HG03045 (cell line): ENCODE results near the gene DMD.
"Not testable (repeated sequence)": the region's sequence is repeated elsewhere in the genome, so short reads cannot be mapped to it uniquely, and the experiment has no call there.

Experiments
- ATAC-seq: cut with Tn5 transposase; IDR thresholded peaks from one replicate; pipeline ENCODE4 v1.9.1; 2021; ENCODE audit warnings: mild to moderate bottlenecking, moderate library complexity; ENCODE audit not compliant: unreplicated experiment

DMD gene

DNA sequence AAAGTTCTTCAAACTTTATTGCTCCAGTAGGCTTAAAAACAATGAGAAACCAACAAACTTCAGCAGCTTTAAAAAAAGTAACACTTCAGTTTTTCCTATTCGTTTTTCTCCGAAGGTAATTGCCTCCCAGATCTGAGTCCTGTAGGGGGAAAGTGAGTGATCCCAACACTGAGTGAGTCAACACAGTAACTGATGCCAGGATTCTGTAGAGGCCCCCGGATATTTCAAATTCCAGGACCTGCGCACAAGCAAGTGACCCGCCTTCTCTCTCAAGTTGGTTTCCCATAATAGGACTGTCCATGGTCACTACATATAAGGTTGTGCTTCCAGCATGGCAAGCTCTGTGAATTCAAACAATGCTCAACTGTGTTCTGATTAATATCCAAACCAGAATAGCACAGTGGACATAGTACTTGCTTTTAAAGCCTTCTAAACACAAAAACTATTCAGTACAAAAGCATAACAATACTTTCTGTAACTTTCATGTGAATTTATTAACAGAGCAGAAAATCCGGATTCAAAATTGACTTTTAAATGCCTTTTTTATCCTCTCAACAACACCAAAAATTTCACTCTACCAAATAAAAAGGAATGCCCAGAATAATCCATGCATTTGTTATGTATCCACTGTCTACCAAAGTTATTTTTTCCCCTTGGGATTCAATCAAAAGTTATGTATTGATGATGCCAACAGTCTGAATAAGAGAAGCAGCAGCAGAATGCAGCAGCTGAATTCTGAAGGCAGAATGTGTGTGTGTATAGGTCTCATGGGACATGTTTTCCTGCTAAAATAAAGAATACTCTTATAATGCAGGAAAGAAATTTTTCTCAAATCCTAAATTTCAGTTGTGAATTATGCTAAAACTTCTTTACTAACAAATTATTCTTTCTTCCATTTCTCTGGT is at the start of gene DMD:
TSS of gene DMD (minus strand) at position 194 of the 905 bp plus-strand sequence. CDS start 237 bp downstream, outside the sequence.
- no peak for ATAC-seq

DNA sequence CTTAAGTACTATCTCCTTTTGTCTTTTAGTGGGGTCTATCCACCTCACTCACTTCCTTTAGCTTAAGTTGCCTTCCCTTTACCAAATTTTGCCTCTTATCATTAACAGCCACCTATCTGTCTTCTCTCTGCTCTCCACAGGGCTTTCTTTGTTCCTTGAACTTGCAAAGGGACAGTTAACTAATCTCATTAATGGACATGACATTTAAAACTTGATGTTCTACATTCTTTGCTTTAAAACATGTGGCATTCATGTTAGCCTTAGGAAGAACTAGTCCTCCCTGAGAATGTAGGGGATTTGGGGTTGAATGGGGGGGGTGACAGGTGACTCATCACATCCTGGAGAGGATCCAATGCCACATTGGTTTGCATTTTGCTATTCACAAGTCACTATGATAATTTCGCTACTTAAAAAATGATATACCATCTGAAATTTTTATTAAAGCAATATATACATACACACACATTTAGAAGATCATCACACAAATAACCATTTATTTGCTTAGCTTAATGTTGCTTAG is 41.0 kb upstream of the DMD start:
- ATAC-seq = no peak

DNA sequence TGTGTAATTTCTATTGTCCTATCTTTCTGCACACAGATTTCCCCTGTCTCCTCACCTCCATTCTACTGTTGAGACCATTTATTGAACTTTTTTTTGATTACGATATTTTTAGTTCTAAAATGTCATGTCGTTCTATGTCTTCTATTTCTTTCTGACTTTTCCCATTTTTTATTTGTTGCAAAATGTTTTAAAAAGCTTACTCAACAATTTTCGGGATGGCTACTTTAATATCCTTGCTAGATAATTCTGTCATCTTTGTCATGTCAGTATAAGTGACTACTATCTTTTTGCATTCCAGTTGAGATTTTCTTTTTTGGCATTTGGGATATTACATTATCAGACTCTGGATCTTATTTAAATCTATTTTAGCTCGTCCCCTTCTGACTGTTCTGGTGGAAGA is 7.5 kb upstream of the DMD start:
- ATAC-seq = no peak

DNA sequence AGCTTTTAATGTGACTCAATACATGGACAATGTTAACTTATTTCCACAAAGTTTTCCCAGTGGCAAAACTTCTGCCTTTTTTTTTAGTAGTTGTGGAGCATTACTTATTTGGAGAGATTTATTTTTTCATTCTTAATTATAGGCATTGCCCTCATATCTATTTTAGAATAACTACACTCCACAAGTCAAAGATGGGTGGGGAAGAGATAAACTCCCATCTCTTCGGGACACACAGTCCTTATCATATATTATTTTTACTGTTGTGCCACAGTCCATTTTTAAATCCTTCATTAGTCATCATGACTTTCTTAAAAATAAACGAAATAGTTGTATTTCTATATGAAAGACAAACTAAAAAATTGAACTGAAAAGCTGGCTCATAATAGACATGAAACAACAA is 1.2 kb downstream of the DMD start:
- ATAC-seq = no peak

DNA sequence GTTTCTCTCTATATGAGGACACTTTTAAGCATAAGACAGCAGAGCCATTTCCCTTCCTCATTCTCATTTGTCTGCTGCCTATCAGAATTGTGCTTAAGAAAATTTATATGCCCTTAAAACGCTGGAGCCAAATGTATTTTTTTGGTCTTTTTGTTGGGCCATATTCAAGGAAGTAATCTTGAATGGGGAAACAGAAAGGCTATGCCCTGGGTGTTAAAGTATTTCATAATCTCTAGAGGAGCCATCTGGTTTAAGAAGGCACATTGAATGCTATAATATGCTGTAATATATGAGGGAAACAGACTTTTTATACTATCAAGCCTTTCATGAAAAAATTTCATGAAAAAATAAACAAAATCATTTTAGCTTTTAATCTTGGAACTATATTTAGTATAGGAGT is 4.3 kb downstream of the DMD start:
- no peak for ATAC-seq

DNA sequence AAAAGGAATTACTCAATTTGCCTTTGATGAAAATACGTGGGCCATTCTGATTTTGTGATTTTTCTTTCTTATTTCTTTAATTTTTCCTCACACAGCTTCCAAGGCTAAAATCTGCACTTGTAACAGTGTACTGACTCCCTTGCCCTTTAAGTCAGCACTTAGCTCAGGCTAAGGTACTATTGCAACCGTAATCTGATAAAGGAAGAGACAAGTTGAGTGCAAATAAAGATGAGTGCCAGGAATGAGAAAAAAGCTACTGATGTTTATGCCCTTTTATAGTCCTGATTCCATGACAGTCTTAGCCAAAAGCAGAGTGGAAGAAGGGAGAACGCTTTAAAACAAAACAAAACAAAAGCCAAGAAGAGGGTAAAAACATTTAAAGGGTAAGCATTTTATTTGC is 6.0 kb downstream of the DMD start:
- ATAC-seq = no peak

DNA sequence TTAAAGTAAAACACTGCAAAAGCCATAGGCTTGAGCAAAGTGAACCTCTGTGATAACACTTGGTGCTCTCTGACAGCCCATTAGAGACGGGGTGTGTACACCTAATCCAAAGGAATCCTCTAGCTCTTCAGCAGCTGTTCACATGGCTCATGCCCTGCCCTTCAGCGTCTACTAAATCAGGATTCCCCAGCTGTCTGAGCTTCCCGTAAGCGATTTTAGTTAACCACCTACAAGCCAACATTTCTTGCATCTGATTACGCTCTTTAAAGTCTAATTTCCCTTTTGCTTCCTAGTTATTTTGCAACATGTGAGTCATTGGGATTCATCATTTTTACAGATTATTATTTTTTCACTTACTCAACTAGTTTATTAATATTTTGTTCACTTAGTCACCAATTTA is 6.5 kb downstream of the DMD start:
- ATAC-seq = no peak

DNA sequence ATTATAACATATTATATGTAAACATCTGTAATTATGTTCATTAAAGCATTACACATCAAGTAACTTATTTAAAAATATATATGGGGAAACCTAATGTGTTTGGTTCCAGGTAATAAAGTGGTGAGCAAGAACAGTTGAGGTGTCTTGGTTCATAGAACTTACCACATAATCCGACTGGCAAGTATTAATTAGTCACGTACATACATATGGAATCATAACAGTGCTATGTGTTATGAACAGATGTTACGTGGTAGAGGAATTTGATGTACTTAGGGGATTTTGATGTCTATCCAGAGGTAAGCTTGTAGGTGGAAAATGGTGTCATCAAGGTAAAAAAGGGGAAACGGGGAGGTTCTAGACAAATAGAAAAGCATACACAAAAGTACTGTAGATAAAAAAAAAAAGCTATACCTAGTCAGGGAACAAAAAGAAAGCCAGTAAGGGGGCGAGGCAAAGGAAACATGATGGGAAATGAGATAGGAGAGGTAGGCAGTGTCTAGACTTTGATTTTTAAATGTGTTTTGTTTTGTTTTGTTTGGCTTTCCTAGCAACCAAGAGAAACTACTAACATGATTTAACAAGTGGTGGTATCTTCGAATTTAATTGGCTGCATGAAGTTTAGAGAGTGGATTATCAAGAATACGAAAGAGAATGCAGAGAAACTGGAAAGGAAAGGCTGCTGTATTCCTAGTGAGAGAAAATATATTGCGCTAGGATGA is 12.6 kb downstream of the DMD start:
- ATAC-seq = no peak

DNA sequence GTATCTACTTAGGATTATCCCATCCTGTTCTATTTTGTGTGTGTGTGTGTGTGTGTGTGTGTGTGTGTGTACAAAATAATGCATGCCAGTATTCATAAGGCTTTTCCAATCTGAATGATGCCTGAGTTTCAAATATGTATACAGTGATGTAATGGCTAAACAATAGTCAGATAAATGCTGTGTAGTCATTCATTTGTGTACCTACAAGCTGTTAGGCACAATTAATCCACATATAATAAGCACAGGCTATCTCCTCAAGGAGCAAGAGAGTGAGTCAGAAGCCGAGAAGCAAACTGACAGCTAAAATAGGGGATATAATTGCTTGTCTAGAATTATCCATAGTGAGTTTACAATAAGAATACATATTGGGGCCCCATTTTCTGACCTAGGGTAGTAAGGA is 15.7 kb downstream of the DMD start:
- ATAC-seq = no peak

DNA sequence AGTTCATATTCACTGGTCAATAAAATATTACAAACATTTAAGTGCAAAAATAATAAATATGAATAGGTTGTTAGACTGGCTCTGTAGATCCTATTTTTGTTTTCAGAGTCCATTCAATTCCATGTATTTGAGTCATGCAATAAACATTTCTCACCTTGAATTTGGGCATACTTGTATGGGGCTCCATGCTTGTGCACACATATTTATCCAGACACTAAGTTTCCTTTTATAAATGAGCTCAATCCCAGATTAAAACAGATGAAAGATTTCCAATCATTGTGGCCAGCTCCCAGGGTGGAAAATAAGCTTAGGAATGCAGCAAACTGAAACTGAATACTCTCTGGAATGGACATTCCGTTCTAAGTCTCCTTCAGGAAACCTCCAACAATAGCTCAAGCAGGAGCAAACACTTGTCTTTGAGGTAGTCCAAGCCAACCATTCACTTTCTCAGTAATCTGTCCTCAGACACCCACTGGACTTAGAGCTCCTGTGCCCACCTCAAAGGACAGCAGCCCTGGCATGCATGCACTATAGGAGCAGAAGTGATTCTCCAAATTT is 16.4 kb downstream of the DMD start:
- ATAC-seq = no peak

DNA sequence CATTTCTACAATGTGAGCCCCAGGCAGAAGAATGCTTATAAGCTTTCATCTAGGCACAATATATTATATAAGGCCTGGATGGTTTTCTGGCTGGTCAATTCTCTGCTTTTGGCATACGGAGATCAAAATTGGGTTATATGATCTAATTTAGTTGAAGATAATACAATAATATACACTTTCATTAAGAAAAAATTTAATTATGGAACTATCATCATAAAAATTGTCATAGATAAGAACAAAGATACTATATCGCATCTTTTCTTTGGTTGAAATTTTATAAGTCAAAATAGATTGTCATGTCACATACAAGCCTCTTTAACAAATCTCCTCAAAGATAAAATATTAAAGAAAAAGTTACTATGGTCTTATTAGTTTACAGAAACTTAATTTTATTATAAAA is 17.1 kb downstream of the DMD start:
- ATAC-seq = no peak

DNA sequence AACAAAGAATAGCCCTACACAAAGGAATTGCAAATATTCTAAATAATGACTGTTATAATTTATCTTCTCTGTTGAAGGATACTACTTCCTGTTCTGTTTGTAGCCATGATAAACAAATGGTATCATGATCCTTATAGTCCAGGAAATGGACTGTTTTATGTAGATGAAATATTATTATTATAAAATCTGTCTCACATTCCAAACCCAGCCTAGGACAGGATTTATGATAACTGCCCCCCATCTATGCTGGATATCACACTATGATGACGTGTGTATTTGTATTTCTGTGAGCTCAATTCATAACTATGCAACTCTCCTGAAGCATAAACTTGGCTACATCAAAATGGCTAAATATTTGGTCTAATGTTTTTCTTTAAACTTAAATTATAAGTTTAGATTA is 21.3 kb downstream of the DMD start:
- ATAC-seq = no peak

DNA sequence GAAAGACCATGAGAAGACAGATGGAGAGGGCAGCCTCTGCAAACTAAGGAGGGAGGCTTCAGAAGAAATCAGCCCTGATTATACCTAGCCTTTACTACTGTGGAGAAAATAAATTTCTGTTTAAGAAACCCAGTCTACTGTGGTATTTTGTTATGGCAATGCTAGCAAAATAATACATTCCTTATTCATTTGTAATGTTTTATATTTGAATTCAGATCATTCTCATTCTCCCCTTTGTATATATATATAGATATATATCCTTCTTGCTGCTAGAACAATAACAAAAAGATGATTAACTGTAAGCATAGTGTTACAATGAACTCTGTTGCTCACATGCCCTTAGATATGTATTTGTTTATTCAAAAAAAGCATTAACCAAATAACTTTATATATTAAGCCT is 22.5 kb downstream of the DMD start:
- ATAC-seq = no peak

DNA sequence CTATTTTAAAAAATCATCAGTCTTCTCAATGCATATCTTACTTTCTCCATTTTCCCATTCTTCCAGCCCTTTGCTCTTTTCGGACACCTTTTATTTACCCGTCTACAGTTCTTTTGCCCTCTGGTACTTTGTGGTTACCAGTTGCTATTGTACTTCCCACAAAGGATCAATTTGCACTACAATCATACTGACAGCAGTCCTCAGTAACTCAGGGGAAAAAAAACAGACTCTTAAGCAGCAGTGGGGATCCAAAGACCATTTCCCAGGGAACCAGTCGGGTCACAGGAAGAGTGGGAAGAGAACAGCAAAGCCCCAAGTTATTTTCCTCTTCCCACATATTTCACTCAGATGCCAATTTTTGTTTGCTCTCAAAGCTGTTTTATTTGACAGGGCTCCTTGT is 23.1 kb downstream of the DMD start:
- no peak for ATAC-seq

DNA sequence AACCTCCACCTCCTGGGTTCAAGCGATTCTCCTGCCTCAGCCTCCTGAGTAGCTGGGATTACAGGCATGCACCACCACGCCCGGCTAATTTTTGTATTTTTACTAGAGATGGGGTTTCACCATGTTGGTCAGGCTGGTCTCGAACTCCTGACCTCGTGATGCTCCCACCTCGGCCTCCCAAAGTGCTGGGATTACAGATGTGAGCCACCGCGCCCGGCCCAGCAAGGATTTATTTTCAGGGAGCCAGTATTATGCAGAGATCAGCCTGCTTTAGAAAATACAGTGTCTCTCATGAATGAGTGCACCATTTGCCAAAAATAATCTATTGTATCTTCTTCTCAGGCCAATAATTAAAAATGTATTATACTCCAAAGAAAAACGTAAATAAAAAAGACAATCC is 26.5 kb downstream of the DMD start:
- not testable (repeated sequence) for ATAC-seq

DNA sequence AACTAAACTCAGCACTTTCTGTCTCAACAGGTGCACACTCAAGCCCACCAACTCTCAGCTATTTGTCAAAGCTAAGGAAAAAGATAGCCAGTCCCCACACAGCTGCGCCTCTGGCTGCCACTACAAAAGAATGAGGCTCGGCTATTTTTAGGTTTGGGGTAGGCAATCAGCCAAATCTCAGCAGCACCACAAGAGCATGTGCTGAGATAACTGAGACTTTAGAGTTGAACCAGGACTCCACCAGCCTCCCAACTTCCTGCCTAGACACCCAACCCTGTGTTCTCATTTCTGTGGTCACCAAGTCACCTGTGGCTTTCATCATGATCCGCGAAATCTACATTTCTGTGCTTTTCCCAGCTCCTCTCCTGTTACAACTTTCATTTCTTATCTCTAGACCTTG is 28.0 kb downstream of the DMD start:
- no peak for ATAC-seq

DNA sequence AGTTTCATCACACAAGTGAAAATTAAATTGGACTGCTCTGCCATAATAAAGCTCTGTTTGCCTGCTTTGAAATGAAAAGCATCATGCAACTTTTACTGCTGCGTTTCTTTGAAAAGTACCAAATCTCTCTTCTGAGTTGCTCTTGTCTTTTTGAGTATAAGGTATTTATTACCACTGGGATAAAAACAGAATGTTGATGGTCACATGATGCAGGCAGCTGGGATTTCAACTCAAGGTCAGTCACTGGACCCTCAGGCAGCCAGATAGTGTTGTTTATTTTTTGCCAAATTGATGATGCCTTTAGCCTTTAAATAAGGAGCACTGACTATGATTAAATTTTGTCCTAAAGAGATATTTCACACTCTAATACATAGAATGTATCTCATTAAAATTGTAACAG is 32.7 kb downstream of the DMD start:
- ATAC-seq = no peak

DNA sequence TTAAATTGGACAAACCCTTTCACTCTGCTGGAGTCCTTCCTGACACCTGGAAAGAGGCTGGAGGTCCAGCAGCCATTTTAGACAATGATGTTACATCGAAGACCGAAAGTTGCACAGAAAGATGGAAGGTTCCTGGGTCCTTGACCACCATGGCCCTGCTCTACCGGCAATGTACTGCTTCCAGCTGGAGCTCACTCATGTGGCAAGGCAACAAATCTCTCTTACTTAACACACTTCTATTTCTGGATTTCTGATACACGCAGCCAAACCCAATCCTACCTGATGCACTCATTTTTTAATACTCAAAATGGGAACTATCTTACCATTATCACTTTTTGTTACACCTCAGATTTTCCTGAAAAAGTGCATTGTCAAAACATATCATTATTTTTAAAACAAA is 33.1 kb downstream of the DMD start:
- ATAC-seq = no peak

DNA sequence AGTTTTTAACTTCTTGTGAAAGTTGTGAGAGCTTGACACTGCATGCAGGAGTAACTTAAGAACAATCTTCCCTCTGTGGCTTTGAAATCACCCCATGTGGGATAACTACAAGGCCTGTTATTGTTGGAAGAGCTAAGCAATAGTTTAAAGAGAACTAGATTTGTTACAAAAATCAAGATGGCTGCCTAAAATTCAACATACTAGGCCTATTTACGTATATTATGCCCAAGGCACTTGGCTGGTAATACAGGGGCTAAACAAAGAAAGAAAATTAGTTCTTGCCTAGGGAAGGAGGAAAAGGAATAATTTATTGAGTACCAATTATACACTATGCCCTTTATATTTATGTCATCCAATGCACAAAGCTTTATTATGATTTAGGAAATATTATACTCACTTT is 36.1 kb downstream of the DMD start:
- ATAC-seq = no peak

DNA sequence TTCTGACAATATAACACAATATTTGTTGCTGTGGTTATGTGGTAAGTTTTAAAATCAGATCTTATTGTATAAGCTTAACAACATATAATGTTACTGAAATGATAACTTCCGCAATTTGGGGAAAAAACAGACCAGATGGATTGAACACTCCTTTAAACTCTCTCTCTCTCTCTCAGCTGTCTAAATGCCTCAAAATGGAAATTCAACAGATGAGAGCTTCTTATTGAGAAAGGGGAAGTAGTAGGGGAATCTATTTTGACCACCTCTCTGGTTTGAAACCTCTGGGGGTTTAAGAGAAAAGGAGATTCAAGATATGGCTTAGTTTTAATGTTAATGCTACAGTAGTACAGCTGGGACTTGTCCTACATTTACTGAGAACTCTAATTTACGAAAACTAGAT is 40.3 kb downstream of the DMD start:
- ATAC-seq = no peak

DNA sequence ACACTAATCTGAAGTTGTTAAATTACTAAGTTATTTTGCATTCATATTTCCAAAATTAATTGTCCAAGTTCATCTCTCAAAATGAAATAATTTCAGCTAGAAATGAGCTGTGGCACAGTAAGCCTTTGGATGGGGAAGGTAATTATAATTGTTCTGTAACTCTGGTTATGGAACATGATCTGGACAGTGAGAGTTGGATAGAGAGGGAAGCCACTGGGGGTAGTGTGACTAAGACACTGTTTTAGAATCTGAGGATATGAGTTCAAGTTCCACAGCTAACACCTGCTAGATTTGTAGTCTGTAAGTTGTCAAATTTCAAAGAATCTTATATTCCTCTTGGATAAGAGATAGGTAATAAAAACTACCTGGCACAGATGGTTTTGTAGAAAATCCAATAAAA is 49.5 kb downstream of the DMD start:
- ATAC-seq = no peak

DNA sequence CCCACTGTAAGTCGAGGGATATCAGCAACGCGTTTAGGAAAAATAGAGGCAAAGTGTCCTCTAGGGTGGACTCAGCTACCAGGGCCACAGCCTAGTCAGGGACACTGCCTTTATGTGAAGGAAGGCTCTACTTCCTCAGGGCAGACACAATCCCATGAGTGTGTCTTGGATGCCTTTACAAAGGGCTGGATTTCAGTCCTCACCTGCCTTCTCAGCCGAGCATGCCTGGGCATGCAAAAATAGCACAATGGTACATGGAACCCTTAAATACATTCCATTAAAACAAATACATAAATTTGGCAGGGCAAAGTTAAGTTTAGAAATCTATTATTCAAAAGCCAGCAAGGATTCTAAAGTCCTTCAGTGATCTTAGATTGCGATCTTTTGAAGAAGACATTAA is 51.1 kb downstream of the DMD start:
- no peak for ATAC-seq
